GM20431 (cell line): ENCODE results near the gene CNTN4.
"Not testable (repeated sequence)": the region's sequence is repeated elsewhere in the genome, so short reads cannot be mapped to it uniquely, and the experiment has no call there.

Experiments used
- in situ Hi-C: fragments of 300-500 bp; cut with MseI, MboI; formaldehyde crosslinking; loops from one replicate; pipeline ENCODE4 v1.15.0; 2020; ENCODE audit warnings: low sequenced_read_pairs; ENCODE audit not compliant: unreplicated experiment

CNTN4 gene

GRCh38 chr3:2765002-2765579 is 666.4 kb downstream of the CNTN4 start:
- in situ Hi-C loops: no loop called here

GRCh38 chr3:2770451-2770850 is 671.8 kb downstream of the CNTN4 start:
- in situ Hi-C loops: no loop called here

GRCh38 chr3:2771193-2771592 is 672.5 kb downstream of the CNTN4 start:
- in situ Hi-C loops: no loop called here

GRCh38 chr3:2771741-2772140 is 673.1 kb downstream of the CNTN4 start:
- in situ Hi-C loops: no loop called here

GRCh38 chr3:2772803-2773202 is 674.1 kb downstream of the CNTN4 start:
- in situ Hi-C loops: no loop called here

GRCh38 chr3:2774481-2775249 is 676.0 kb downstream of the CNTN4 start:
- in situ Hi-C loops: no loop called here

GRCh38 chr3:2783261-2783660 is 684.6 kb downstream of the CNTN4 start:
- in situ Hi-C loops: no loop called here

- in situ Hi-C loops: no loop called here
These were observed 686.0 kb downstream of the CNTN4 start for GRCh38 chr3:2784627-2785026.

- in situ Hi-C loops: no loop called here
These were observed 691.7 kb downstream of the CNTN4 start for GRCh38 chr3:2790266-2790815.

- in situ Hi-C loops: no loop called here
These were observed 693.8 kb downstream of the CNTN4 start for GRCh38 chr3:2792432-2792831.

GRCh38 chr3:2793987-2794386 is 695.3 kb downstream of the CNTN4 start:
- in situ Hi-C loops: no loop called here

- in situ Hi-C loops: no loop called here
These were observed 703.8 kb downstream of the CNTN4 start for GRCh38 chr3:2802429-2802828.

GRCh38 chr3:2807514-2807913 is 708.8 kb downstream of the CNTN4 start:
- in situ Hi-C loops: no loop called here

GRCh38 chr3:2810723-2811122 is 712.1 kb downstream of the CNTN4 start:
- in situ Hi-C loops: no loop called here

- in situ Hi-C loops: no loop called here
These were observed 720.9 kb downstream of the CNTN4 start for GRCh38 chr3:2819571-2819970.

GRCh38 chr3:2820982-2821381 is 722.3 kb downstream of the CNTN4 start:
- in situ Hi-C loops: not testable (repeated sequence)

- in situ Hi-C loops: no loop called here
These were observed 723.9 kb downstream of the CNTN4 start for GRCh38 chr3:2822611-2823010.

- in situ Hi-C loops: no loop called here
These were observed 724.4 kb downstream of the CNTN4 start for GRCh38 chr3:2823031-2823430.

- in situ Hi-C loops: no loop called here
These were observed 725.0 kb downstream of the CNTN4 start for GRCh38 chr3:2823437-2824211.

- in situ Hi-C loops: no loop called here
These were observed 727.4 kb downstream of the CNTN4 start for GRCh38 chr3:2826036-2826435.

- in situ Hi-C loops: no loop called here
These were observed 727.8 kb downstream of the CNTN4 start for GRCh38 chr3:2826453-2826852.
